HG02588 (cell line): Measurements from ENCODE around the gene SYP.

Experiments
- ATAC-seq: cut with Tn5 transposase; IDR thresholded peaks from one replicate; pipeline ENCODE4 v1.9.1; 2021; ENCODE audit warnings: mild to moderate bottlenecking, moderate library complexity; ENCODE audit not compliant: unreplicated experiment

SYP gene

DNA sequence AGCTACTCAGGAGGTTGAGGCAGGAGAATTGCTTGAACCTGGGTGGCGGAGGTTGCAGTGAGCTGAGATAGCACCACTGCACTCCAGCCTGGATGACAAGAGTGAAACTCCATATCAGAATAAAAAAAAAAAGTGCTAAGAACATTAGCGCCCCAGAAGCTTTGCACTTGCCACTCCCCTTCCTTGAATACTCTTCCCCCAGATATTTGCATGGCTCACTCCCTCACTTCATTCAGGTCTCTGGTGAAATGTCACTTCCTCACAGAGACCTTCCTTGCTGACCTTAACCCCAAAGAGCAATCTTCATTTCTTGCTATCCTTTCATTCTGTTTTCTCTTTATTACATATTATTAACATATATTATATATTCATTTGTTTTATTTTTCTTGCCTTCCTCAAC lies 21.9 kb upstream of the SYP start:
- no peak for ATAC-seq

DNA sequence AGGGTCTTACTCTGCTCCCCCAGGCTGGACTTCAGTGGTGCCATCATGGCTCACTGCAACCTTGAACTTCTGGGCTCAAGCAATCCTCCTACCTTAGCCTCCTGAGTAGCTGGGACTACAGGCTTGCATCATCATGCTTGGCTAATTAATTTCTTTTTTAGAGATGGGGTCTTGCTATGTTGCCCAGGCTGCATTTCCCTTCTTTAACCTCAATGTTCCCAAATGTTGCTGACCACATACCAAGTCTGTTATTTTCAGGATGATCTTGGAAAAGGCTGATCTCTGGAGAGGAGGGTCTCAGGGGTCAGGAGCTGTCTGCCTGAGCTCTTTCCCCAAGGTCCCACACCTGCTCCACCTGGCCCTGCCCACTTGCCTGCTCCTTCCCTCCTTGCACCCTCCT lies 20.1 kb upstream of the SYP start:
- no peak for ATAC-seq

DNA sequence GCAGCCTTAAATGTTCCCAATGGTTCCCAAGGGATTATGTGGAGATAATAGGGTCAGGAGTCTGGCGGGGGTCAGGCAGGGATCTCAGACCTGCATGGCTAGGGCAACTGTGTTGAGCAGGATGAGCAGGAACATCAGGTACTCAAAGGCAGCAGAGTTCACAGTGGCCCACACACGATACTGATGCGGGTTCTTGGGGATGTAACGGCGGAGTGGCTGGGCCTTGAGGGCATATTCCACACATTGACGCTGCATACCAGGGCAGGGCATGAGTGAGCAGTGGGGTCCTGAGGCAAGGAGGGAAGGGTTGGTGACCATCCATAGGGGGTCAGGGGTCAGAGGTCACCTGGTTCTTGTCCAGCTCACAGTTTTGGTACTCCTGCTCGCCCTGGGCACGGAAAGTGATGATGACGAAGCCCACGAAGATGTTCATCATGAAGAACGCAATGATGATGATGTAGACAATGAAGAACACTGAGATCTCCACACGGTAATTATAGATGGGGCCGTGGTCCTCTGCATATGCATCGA lies 15.1 kb upstream of the SYP start:
- ATAC-seq = no peak

DNA sequence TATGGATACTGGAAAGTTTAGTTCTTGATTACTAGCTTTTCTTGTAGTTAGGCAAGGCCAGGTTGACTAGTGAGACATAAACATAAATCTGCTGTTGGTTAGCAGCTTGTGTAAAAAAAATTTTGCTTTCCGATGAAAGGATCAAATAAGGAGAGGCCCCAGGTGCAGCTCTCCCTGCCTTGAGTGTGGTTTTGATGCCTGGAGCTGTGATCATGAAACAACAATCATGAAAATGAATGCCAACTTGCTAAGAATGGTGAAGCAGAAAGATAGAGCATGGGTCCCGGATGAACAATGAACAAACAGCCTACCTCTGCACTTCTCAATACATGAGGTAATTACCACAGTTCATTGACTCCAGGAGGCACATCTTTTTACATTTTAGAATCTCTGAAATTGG lies 14.4 kb upstream of the SYP start:
- ATAC-seq = no peak

DNA sequence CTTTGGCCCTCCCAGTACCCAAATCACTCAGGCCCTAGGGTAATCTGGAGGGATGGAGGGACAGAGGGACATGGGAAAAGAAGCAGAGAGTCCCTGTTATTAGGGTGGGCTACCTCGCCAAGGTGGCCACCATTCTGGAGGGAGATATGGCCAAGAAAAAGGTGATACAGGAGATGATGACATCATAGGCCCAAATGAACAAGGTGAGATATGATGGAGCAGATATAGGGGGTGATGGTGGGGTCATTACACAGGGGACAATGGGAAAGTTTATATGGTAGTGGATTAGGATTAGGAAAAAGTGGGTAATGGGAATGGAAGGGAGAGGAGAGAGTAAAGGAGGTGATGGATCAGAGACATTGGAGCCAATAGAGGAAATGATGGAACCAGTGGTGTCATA lies 12.9 kb upstream of the SYP start:
- no peak for ATAC-seq

DNA sequence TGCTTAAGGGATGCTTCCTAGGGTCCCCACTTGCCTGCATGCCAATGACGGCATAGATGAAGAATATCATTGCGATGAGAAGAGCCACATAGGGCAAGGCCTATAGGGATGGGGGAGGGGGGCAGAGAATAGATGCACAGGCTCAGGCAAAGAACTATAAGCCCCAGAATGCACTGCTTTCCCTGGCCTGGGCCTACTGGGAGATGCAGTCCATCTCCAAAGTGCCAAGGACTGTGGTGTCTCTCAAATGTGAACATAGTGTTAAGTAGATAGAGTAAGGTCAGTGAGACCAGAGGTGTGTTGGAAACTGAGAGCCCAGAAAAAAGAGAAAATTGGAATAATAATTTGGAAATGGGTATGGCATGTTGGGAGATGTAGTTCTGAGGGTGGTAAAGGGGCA lies 12.2 kb upstream of the SYP start:
- no peak for ATAC-seq

DNA sequence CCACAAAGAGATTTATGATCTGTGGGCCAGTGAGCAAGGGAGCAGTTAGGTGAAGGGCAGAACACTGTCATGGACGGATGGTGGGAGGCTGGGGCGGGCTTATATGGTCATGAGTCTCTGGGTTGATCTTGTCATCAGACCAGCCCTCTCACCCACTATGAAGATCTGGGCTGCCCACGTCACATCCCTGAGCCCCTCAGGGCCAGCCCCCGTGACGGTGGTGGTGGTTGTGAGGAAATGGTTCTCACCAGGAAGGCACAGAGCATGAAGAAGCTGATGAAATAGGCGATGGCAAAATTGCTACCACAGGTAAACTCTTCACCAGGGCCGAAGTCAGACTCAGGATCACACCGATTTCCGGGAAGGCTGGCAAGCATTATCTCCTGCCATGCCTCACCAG lies 11.1 kb upstream of the SYP start:
- no peak for ATAC-seq

DNA sequence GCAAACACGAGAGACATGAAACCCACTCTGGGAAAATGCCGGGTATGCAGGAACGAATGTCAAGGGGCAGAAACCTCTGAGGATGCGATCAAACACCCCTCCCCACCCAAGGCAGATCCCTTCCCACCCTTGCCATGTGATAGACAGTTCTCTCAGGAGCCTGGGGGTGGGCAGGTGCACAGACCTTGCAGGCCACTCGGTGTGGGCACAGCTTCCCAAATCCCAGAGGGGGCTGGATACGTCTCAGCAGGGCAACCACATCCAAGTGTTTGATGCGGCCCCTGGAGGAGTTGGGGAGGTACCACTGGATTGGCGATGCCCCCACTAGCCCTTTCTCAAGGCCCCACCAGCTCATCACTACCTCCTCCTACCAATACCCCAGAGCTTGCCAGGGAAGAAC lies 10.4 kb upstream of the SYP start:
- no peak for ATAC-seq

DNA sequence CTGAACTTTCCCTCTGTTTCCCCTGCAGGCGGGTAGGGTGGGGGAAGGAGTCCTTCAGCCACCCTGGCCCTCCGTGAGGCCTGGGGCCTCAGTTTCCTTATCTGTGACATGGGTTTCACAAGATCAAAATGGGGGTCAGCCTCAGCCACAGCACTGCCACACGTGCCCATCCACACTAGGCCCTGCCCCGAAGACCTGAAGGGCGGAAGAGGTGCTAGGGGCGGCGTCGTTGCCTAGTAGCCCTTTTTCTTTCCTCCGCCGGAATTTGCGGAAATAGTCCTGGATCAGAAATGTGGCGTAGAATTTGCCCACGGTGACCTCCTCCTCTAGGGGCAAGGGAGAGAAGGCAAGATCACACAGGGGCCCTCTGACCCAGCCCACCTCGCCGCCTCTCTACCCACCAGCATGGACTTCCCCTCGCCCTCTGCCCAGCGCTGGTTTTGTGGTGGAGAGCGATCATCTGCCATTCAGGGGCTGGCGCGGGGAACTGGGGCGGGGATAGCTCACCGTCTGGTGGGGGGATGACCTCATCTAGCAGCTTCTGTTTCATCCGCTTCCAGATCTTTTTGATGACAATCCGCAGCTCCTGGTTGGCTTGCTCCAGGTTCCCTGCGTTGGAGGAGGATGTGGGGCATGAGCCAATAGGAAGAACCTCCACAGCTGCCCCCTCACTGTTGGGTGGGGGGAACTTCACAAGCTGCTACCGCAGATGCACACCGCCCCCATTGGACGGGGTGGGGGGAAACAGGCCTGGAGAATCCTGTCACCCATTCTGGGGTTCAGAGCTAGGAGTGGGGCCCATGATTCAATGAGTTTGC lies 9.7 kb upstream of the SYP start:
- no peak for ATAC-seq

DNA sequence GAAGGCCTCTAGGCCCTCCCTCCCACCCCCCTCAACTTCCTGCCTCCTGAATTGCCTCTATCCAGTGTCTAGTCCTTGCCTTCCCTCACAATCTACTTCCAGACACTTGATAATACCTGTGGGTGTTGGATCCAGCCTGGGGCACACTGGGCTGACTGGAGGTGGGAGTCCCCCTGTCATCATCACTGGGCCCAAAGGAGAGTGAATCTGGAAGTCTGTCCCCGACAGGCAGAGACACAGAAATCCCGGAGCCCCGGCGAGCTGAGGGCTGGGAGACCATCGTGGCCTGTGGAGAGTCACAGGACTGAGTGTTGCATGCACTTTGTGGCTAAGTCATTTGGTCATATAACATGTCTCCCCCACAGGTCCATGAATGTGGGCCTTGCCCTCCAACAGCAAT lies 8.4 kb upstream of the SYP start:
- no peak for ATAC-seq

DNA sequence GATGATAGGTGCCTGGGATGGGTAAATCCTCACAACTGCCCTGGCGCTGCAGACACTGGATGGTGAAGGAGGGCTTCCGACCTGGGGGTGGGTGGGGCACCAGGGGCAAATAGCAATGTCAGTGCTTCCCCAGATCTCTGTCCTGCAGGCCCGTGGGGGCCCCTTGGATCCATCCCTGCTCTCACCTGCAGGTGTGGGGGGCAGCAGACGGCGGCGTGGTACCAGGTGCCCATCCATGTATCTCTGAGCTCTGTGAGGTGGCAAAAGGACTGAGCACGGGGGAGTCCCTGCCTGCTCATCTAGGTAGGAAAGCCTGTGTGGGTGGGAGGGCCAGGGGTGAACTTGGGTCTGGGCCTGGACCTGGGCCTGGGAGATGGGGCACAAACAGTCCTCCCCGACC lies 6.5 kb upstream of the SYP start:
- no peak for ATAC-seq

DNA sequence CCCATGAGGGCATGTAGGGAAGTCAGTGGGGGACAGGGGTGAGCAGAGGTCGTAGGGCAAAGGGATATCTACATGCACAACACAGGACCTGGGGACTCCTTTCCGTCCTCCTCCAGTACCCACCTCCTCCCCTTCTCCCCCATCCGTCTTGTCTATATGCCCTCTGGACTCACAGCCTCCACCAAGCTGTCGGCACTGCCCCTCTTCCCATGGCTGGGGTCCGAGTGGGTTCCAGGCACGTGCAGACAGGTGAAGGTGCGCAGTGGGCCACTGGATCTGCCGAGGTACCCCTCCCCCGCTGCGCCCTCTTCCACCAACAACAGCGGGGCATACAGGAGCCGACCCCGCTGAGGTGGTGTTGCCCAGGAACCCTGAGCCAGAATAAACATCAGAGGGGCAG lies 5.5 kb upstream of the SYP start:
- ATAC-seq = no peak

DNA sequence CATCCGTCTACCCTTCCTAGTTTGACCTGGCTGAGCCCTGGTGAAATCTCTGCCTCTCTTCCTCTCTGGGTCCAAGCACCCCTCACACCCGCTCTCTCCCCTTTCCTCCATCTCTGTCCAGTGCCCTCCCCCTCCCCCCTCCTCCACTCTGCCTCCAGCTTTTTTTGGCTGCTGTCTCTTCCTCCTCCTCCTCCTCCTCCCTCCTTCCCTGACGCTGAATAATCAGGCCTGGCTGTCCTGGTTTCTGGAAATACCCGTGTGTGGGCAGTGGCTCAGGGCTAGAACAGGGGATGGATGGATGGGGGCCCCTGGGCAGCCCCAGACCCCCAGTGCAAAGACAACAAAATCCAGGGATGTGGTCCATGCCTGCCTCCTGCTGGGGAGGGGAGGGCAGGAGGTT lies 4.7 kb upstream of the SYP start:
- ATAC-seq = no peak

DNA sequence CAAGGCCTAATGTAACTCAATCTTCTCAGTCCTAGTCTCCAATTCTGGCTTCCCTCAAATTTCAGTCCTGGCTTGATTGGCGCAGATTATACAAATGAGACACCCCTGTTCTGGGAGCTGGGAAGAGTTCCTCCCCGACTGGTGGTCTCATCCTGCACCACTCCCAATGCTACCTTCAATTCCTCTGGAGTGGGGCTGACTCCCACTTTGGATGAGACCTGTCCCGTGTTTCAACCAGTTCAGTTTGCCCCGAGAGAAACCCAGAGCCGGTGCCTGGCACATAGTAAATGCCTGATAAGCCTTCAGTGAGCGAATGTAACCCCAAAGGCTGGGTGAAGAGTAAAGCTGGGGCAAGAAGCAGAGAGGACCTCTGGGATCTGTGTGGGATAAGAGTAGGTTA lies 4.0 kb upstream of the SYP start:
- ATAC-seq = no peak

DNA sequence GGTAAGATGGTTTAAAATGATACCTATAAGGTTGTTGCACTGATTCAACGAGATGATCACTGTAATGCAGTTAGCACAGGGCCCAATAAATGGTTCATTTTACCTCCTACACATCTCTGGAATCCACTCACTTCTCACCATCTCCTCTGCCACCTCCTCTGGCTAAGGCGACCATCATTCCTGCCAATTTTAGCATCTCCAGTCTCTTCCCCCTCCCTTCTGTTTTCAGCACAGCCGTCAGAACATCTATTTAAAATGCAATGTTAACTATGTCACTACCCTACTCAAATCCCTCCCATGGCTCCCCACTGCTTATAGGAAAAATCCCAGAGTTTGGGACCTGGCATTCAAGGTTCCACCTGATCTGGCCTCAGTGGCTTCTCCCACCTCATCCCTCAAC lies 3.5 kb upstream of the SYP start:
- ATAC-seq = no peak

DNA sequence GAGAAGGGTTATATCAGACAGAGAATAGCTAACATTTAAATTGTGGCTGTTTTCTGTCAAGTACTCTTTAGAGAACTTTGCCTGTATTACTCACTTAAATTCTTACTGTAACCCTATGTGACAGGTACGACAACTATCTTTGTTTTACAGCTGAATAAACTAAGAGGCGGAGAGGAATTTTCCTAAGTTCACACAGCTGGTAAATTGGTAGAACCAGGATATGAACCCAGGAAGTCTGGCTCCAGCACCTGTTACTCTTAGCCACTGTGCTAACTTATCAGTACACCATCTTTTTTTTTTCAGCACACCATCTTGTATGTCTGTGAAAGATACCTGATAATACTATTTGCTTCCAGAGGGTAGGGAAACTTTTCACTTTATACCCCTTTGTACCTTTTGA lies 2.0 kb upstream of the SYP start:
- ATAC-seq = no peak

DNA sequence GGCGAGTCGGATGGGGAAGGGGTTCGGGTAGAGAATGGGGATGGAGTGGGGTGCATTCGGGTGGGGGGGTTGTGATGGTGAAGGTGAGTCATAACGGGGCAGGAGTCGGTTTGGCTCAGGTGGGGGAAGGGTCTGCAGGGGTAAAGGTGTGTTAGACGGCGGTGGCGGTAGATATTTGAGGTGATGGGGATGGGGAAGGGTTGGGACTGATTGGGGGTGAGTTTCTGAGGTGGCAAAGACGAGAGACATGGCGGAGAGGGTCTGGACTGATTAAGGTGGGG lies 738 bp downstream of the SYP start:
- ATAC-seq = no peak

DNA sequence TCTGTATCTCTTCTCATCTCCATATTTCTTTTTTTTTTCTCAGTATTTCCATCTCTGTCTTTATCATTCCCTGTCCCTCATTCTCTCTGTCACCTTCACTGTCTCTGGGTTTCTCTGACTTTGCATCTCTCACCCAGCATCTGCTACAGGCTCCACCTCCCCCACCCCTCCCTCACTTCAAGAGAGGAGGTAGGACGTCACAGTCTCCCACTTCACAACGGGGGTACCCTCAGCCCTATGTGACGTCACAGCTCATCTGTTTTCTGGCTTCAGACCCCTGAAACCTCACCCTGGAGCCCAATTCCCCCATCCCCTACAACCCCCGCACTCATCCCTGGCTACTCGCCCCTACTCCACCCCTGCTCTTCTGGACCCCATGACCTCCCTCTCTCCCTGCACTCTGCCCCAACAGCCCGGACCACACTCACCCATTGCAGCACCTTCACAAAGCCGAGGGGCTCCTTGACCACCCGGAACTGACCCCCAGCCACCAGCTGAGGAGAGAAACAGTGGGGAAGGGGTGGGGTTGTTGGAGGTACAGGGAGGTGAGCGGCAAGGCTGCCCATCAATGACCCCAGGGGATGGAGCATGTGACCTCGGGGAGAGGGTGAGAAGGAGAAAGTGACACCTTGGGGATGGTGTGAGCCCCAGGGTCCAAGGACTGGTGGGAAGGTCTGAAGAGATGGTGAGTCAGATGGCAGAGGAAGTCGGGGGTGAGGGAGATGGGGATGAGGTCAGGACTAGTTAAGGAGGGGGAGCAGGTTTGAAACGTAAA lies 1.3 kb downstream of the SYP start:
- no peak for ATAC-seq

DNA sequence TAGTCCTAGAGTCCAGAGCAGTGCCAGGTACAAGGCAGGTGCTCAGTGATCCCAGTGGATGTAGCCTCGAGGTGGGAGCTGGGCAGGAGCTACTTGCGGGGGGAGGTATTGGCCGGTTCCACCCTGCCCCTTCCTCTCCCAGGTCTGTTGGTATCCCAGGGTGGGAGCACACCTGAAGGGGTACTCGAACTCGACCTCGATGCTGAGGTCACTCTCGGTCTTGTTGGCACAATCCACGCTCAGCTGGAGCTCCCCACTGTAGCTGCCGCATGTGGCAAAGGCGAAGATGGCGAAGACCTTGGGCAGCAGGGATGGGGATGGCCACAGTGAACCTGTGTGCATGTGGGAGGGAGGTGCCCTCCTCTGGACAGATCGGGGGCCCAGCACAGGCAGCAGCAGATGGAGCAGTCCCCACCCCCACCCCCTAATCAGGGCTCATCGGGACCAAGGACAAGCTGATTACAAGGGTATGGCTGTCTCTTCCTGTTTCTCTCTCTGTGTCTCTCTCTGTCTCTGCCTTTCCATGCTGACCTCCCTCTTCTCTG lies 2.4 kb downstream of the SYP start:
- ATAC-seq = no peak

DNA sequence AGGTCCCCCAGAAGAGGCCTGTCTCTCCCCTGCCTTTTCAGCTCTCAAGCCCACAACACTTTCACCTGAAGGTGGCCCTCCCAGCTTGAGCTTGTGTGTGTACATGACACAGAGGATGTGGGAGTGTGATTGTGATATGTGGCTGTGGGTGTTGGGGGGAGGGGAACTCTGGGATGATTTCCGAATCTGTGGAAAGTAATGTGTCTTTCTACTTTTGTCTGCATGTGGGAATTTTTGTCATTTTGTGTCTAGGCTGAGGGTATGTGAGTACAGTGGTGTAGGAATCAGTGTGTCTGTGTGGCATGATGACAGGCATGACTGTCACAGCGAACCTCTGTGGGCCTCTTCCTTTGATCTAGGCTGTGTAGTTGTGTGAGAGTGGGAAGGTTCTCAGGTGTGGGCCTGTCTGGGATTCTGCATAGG lies 6.4 kb downstream of the SYP start:
- no peak for ATAC-seq

DNA sequence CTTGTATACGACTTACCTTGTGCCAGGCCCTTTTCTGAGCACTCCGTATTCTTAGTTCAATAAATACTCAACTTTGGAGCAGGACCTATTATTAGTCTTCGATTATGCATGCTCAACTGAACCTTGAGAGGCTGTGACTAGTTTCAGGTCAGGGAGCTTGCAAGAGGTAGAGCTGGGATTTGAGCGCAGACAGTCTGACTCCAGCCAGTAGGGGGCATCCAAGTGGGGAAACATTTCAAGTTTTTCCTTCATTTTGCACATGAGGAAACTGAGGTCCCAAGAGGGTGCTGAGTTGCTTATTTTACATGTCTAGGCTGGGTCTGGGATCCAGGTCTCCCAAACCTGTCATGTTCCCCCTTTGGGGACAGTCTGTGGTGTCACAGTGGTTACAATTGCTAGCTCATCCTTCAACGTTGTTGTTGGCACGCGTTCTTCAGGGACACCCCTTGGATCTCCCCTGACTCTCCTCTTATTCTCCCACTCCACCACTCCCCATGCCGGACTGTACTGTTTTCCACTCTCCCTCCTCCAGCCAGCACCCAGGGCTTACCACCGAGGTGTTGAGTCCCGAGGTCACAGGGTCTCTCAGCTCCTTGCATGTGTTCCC lies 7.2 kb downstream of the SYP start:
- ATAC-seq = no peak

DNA sequence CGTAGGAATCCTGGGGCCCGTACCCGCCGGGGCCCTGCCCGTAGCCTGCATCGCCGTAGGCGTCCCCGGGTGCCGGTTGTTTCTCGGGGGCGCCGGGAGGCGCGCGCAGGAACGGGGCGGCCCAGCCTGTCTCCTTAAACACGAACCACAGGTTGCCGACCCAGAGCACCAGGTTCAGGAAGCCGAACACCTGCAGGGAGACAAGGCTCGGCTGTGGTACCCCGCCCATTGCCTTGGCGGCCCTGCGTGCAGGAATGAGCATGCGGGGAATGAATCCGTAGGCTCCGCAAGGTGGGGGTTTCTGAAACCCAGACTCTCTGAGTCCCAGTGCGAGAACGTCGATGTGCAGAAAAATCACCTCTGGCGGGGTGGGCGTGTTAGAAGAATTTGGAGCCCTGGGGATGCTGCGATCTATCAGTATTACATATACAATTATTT lies 8.4 kb downstream of the SYP start:
- peak; percentile 8 for ATAC-seq
